Liver (tissue), 9 donors: ENCODE data around the gene CTPS1. TPM values are rescaled to one million over a fixed set of nuclear protein-coding genes. Genes with fewer than 3 reads are reported as not detected.

Experiments
- DNase-seq: peaks from one replicate; pipeline ENCODE4 v3.0.0-alpha.2; 2017; ENCODE audit warnings: low spot score
- H3K27ac ChIP-seq, 2 donors: one replicate each; pipeline ENCODE4 v1.7.0; 2013; ENCODE audit warnings: inconsistent platforms in 2 of 2, low read length in 2 of 2, control low read depth in 1 of 2, low read depth in 1 of 2, mild to moderate bottlenecking in 1 of 2
- H3K27me3 ChIP-seq, 4 donors: one replicate each; pipeline versions ENCODE4 v1.6.1 to v1.7.0; 2013; ENCODE audit warnings: low read length in 3 of 4, inconsistent platforms in 1 of 4, mild to moderate bottlenecking in 1 of 4, moderate library complexity in 1 of 4; ENCODE audit not compliant: control insufficient read depth in 4 of 4, insufficient read depth in 4 of 4
- H3K36me3 ChIP-seq, 4 donors: one replicate each; pipeline versions ENCODE4 v1.6.1 to v1.7.0; 2013; ENCODE audit warnings: low read length in 3 of 4, mild to moderate bottlenecking in 3 of 4, low read depth in 1 of 4, moderate library complexity in 1 of 4; ENCODE audit not compliant: control insufficient read depth in 4 of 4, insufficient read depth in 3 of 4
- H3K4me1 ChIP-seq, 4 donors: one replicate each; pipeline versions ENCODE4 v1.6.1 to v1.7.0; 2013; ENCODE audit warnings: low read length in 3 of 4, mild to moderate bottlenecking in 3 of 4, moderate library complexity in 1 of 4; ENCODE audit not compliant: control insufficient read depth in 4 of 4, insufficient read depth in 4 of 4
- H3K4me3 ChIP-seq, 3 donors: one replicate each; pipeline versions ENCODE4 v1.6.1 to v1.7.0; 2013; ENCODE audit warnings: low read length in 3 of 3, control low read depth in 1 of 3, low read depth in 1 of 3, mild to moderate bottlenecking in 1 of 3
- H3K9ac ChIP-seq, 2 donors: one replicate each; pipeline ENCODE4 v1.7.0; 2013; ENCODE audit warnings: low read length in 2 of 2, mild to moderate bottlenecking in 2 of 2, moderate library complexity in 2 of 2, control low read depth in 1 of 2, low read depth in 1 of 2
- H3K9me3 ChIP-seq, 4 donors: one replicate each; pipeline versions ENCODE4 v1.6.1 to v1.7.0; 2013; ENCODE audit warnings: low read length in 3 of 4; ENCODE audit not compliant: control insufficient read depth in 4 of 4
- EGR1 ChIP-seq, 2 donors: IDR thresholded peaks; 2 replicates each; pipeline ENCODE4 v1.6.1; 2016 to 2018; ENCODE audit warnings: antibody characterized with exemption in 2 of 2, low read depth in 2 of 2
- FOXA1 ChIP-seq: IDR thresholded peaks from 2 replicates; pipeline ENCODE4 v1.6.1; 2016; ENCODE audit warnings: antibody characterized with exemption
- FOXA2 ChIP-seq: IDR thresholded peaks from 2 replicates; pipeline ENCODE4 v1.6.1; 2016; ENCODE audit warnings: antibody characterized with exemption
- GABPA ChIP-seq, 2 donors: IDR thresholded peaks in 1 of 2; conservative IDR thresholded peaks in 1 of 2; 2 replicates each; pipeline ENCODE4 v1.6.1; 2016; ENCODE audit warnings: antibody characterized with exemption in 2 of 2, mild to moderate bottlenecking in 1 of 2, moderate library complexity in 1 of 2
- HNF4A ChIP-seq, 2 donors: conservative IDR thresholded peaks; 2 replicates each; pipeline ENCODE4 v1.6.1; 2016; ENCODE audit warnings: antibody characterized with exemption in 2 of 2, mild to moderate bottlenecking in 2 of 2
- HNF4G ChIP-seq: IDR thresholded peaks from 2 replicates; pipeline ENCODE4 v1.6.1; 2016; ENCODE audit warnings: antibody characterized with exemption
- JUND ChIP-seq, 2 donors: IDR thresholded peaks; 2 replicates each; pipeline ENCODE4 v1.6.1; 2016; ENCODE audit warnings: antibody characterized with exemption in 2 of 2
- NR2F2 ChIP-seq: IDR thresholded peaks from 2 replicates; pipeline ENCODE4 v1.6.1; 2016; ENCODE audit warnings: antibody characterized with exemption
- RXRA ChIP-seq, 2 donors: IDR thresholded peaks; 2 replicates each; pipeline ENCODE4 v1.6.1; 2017 to 2018; ENCODE audit warnings: antibody characterized with exemption in 2 of 2, mild to moderate bottlenecking in 1 of 2
- SP1 ChIP-seq: IDR thresholded peaks from 2 replicates; pipeline ENCODE4 v1.6.1; 2018; ENCODE audit warnings: antibody characterized with exemption, mild to moderate bottlenecking
- TAF1 ChIP-seq: conservative IDR thresholded peaks from 2 replicates; pipeline ENCODE4 v1.6.1; 2016; ENCODE audit warnings: antibody characterized with exemption, mild to moderate bottlenecking
- YY1 ChIP-seq: IDR thresholded peaks from 2 replicates; pipeline ENCODE4 v1.6.1; 2016; ENCODE audit warnings: antibody characterized with exemption, mild to moderate bottlenecking
- WGBS: extraction: QIAGEN DNeasy Blood & Tissue Kit; methylation state at CpG from one replicate; pipeline ENCODE4 v1.1.7; 2013; 5-methylcytosine and 5-hydroxymethylcytosine counted together
- polyA plus RNA-seq, 2 donors: library from polyadenylated mRNA; stranded (reverse) in 1 of 2; unstranded in 1 of 2; fragments of 200-250 nt in 1 of 2; fragments of >200 nt in 1 of 2; fragmentation: Nextera tagmentation in 1 of 2; extraction: Ambion mirVana in 1 of 2; gene quantifications; one replicate each; pipeline versions ENCODE4 v1.2.1 to v1.2.3, GENCODE V29; 2013 to 2015
- total RNA-seq, 2 donors: library from RNA; depleted of rRNA; stranded (reverse); fragments of >200 nt; gene quantifications; one replicate each; pipeline ENCODE4 v1.2.3, GENCODE V29; 2014
- TF ChIP-seq, protein P1 (sequence below): IDR thresholded peaks from 2 replicates; pipeline ENCODE4 v1.6.1; 2016; ENCODE audit warnings: antibody characterized with exemption, mild to moderate bottlenecking
- TF ChIP-seq, protein P2 (sequence below): IDR thresholded peaks from 2 replicates; pipeline ENCODE4 v1.6.1; 2016; ENCODE audit warnings: antibody characterized with exemption
- TF ChIP-seq, protein P3 (sequence below): IDR thresholded peaks from 2 replicates; pipeline ENCODE4 v1.6.1; 2016; ENCODE audit warnings: antibody characterized with exemption
- TF ChIP-seq, protein P4 (sequence below): IDR thresholded peaks from 2 replicates; pipeline ENCODE4 v1.6.1; 2016; ENCODE audit warnings: antibody characterized with exemption
- TF ChIP-seq, protein P5 (sequence below): fragments of 150-350 bp; IDR thresholded peaks from 2 replicates; pipeline ENCODE4 v1.5.1; 2017; ENCODE audit warnings: improper control_type of control experiment, low read depth, low read length; ENCODE audit not compliant: missing input control
- donor health status: healthy.
- donor health status: healthy.
- donor health status: healthy.
- donor health status: healthy.
- donor health status: healthy.

CTPS1 gene
- total and polyA plus RNA-seq, 4 donors = 13.6 to 46.9 (median 19.8) TPM

DNA sequence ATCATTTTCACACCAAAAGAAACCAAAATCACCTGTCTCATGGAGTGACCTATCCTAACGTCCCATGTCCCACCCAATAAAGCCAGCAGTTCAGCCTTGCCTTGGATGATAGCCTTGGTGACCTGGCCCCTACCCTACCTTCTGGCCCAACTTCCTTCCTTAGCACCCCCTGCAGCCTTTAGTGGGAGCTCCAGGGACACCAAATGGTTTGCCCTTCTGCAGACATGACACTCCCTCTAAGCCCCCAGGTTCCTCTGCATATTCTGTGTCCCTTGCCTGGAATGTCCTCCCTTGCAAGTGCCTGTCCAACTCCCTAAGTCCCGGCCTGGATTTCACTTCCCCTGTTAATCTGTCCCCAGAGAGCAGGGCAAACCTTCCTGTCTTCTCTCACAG lies 39.9 kb downstream of the CTPS1 start:
- no peaks in the 10 kb centered on the region for H3K4me1 ChIP-seq
- no peak overlapping the region for H3K9ac ChIP-seq
- no peaks in the 10 kb centered on the region for H3K27me3 ChIP-seq
- H3K4me3 ChIP-seq = no peak overlapping the region
- DNase-seq = no peak
- TF ChIP-seq GABPA (IDR thresholded peaks at IDR 0.05 in 1 of 2, conservative IDR thresholded peaks at IDR 0.05 in 1 of 2) (no peak), HNF4A (conservative IDR thresholded peaks at IDR 0.05) (no peak), NR2F2 (no peak), HNF4G (no peak), FOXA2 (no peak), FOXA1 (no peak), RXRA (IDR thresholded peaks at IDR 0.05) (no peak), SP1 (no peak)
- TF ChIP-seq, protein P1, sequence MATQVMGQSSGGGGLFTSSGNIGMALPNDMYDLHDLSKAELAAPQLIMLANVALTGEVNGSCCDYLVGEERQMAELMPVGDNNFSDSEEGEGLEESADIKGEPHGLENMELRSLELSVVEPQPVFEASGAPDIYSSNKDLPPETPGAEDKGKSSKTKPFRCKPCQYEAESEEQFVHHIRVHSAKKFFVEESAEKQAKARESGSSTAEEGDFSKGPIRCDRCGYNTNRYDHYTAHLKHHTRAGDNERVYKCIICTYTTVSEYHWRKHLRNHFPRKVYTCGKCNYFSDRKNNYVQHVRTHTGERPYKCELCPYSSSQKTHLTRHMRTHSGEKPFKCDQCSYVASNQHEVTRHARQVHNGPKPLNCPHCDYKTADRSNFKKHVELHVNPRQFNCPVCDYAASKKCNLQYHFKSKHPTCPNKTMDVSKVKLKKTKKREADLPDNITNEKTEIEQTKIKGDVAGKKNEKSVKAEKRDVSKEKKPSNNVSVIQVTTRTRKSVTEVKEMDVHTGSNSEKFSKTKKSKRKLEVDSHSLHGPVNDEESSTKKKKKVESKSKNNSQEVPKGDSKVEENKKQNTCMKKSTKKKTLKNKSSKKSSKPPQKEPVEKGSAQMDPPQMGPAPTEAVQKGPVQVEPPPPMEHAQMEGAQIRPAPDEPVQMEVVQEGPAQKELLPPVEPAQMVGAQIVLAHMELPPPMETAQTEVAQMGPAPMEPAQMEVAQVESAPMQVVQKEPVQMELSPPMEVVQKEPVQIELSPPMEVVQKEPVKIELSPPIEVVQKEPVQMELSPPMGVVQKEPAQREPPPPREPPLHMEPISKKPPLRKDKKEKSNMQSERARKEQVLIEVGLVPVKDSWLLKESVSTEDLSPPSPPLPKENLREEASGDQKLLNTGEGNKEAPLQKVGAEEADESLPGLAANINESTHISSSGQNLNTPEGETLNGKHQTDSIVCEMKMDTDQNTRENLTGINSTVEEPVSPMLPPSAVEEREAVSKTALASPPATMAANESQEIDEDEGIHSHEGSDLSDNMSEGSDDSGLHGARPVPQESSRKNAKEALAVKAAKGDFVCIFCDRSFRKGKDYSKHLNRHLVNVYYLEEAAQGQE = no peak
- TF ChIP-seq, protein P2, sequence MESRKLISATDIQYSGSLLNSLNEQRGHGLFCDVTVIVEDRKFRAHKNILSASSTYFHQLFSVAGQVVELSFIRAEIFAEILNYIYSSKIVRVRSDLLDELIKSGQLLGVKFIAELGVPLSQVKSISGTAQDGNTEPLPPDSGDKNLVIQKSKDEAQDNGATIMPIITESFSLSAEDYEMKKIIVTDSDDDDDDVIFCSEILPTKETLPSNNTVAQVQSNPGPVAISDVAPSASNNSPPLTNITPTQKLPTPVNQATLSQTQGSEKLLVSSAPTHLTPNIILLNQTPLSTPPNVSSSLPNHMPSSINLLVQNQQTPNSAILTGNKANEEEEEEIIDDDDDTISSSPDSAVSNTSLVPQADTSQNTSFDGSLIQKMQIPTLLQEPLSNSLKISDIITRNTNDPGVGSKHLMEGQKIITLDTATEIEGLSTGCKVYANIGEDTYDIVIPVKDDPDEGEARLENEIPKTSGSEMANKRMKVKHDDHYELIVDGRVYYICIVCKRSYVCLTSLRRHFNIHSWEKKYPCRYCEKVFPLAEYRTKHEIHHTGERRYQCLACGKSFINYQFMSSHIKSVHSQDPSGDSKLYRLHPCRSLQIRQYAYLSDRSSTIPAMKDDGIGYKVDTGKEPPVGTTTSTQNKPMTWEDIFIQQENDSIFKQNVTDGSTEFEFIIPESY = no peak
- TF ChIP-seq, protein P3, sequence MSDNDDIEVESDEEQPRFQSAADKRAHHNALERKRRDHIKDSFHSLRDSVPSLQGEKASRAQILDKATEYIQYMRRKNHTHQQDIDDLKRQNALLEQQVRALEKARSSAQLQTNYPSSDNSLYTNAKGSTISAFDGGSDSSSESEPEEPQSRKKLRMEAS = no peak
- TF ChIP-seq, protein P4, sequence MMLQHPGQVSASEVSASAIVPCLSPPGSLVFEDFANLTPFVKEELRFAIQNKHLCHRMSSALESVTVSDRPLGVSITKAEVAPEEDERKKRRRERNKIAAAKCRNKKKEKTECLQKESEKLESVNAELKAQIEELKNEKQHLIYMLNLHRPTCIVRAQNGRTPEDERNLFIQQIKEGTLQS = no peak
- WGBS = 75% methylated on average over 2 of the region's 2 CpGs
- H3K36me3 ChIP-seq = peaks cover 2 to 35% (median 15%) of the 10 kb centered on the region in 4 donors
- no peak overlapping the region for H3K27ac ChIP-seq
- no peaks in the 10 kb centered on the region for H3K9me3 ChIP-seq

DNA sequence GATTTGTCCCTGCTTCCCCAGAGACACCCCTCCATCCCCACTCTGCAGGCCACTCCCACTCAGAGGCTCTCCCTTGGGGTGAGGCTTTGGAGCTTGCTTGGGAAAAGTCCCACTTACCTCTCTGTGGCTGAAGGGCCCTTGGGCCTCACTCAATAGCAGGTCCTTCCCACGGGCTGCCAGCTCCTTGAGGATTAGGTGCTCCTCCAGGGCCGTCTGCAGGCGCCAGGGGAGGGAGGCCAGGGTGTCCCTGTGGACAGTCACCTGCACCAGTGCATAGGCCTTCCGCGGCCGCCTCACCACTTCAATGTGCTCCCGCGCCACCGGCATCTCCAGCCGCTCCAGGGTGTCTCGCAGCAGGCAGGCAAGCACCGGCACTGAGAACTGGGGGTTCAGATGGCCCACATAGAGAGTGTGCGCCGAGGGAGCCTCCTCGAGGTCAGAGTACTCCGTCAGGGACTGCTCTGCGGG lies 40.6 kb downstream of the CTPS1 start:
- no peaks in the 10 kb centered on the region for H3K9me3 ChIP-seq
- no peak for TF ChIP-seq NR2F2
- no peak for TF ChIP-seq SP1
- TF ChIP-seq, protein P3 = no peak
- no peak for TF ChIP-seq FOXA1
- TF ChIP-seq, protein P5, sequence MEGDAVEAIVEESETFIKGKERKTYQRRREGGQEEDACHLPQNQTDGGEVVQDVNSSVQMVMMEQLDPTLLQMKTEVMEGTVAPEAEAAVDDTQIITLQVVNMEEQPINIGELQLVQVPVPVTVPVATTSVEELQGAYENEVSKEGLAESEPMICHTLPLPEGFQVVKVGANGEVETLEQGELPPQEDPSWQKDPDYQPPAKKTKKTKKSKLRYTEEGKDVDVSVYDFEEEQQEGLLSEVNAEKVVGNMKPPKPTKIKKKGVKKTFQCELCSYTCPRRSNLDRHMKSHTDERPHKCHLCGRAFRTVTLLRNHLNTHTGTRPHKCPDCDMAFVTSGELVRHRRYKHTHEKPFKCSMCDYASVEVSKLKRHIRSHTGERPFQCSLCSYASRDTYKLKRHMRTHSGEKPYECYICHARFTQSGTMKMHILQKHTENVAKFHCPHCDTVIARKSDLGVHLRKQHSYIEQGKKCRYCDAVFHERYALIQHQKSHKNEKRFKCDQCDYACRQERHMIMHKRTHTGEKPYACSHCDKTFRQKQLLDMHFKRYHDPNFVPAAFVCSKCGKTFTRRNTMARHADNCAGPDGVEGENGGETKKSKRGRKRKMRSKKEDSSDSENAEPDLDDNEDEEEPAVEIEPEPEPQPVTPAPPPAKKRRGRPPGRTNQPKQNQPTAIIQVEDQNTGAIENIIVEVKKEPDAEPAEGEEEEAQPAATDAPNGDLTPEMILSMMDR = no peak
- no peak for TF ChIP-seq TAF1
- TF ChIP-seq, protein P4 = no peak
- no peak for TF ChIP-seq JUND (IDR thresholded peaks at IDR 0.05)
- TF ChIP-seq YY1 = no peak
- no peak for TF ChIP-seq GABPA (IDR thresholded peaks at IDR 0.05 in 1 of 2, conservative IDR thresholded peaks at IDR 0.05 in 1 of 2)
- no peak for TF ChIP-seq RXRA (IDR thresholded peaks at IDR 0.05)
- TF ChIP-seq FOXA2 = no peak
- no peak for TF ChIP-seq EGR1 (IDR thresholded peaks at IDR 0.05; ENCODE audit: low read depth in 2 of 2)
- TF ChIP-seq HNF4G = no peak
- no peaks in the 10 kb centered on the region for H3K4me1 ChIP-seq
- no peak overlapping the region for H3K4me3 ChIP-seq
- 96% methylated on average over 17 of the region's 17 CpGs for WGBS
- no peaks in the 10 kb centered on the region for H3K27me3 ChIP-seq
- H3K27ac ChIP-seq = no peak overlapping the region
- no peak overlapping the region for H3K9ac ChIP-seq
- peaks cover 2 to 28% (median 14%) of the 10 kb centered on the region in 4 donors for H3K36me3 ChIP-seq
- DNase-seq = no peak
